HG03139 (cell line): ENCODE data around the gene PARVG.
A peak's percentile ranks its signal among the peaks of the same experiment; 100 is the strongest.

Experiments
- ATAC-seq: cut with Tn5 transposase; IDR thresholded peaks from one replicate; pipeline ENCODE4 v1.9.1; 2021; ENCODE audit not compliant: unreplicated experiment

PARVG gene

GRCh38 chr22:44180706-44181032 is at the start of gene PARVG:
Gene PARVG, plus strand, starts transcription at chr22:44180925. Its CDS starts 2,405 bp downstream, at chr22:44183330.
- peak; percentile 42 for ATAC-seq

GRCh38 chr22:44131412-44131811 is 49.3 kb upstream of the PARVG start:
- no peak for ATAC-seq

GRCh38 chr22:44131989-44132685 is 48.6 kb upstream of the PARVG start:
- ATAC-seq = no peak

DNA sequence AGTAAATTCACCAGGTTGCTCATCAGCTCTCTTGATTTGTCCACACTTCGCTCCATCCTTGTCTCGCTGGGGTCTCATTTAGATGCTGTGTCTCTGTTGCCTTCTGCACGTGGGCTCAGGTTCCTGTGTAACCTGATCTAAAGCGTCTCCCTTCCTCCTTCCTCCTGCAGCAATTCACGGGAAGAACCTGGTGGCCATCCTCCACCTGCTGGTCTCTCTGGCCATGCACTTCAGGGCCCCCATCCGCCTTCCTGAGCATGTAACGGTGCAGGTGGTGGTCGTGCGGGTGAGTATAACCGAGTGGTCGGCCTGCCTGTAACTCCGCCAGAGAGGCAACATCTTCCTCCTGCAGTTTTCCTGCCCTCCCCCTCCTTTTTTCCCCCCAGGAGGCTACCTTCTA is 48.0 kb upstream of the PARVG start:
- ATAC-seq = no peak

- ATAC-seq = no peak
These were observed 47.6 kb upstream of the PARVG start for GRCh38 chr22:44133161-44133560.

DNA sequence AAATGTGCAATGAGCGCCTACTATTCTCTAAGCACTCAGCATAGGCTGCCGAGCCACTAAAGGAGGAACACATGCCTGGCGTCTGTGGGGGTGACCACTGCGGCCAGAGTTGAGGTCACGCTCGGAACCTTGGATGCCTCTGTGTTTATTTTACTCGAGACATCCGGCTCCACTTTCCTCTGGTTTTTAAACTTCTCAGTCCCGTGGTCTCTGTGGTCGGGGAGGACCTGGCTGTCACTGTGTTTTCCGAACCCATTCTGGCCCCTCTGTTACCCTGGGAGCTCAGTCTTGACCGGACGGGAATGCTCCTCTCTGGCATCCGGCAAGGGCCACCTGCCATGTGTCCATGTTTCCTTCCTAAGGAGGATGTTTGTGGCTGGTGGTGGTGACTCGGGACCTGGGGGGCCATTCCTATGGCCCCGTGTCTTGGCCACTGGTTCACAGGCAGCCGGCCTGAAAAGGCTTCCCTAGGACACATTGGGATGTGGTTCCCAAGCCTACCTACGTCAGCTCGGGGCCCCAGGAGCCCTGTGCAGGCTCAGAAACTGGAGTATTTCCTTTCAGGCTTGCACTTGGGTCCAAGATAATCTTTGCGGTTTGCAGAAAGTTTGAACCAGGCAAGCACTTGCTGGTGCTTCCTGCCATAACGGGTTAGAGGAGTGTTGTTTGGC is 46.7 kb upstream of the PARVG start:
- no peak for ATAC-seq

DNA sequence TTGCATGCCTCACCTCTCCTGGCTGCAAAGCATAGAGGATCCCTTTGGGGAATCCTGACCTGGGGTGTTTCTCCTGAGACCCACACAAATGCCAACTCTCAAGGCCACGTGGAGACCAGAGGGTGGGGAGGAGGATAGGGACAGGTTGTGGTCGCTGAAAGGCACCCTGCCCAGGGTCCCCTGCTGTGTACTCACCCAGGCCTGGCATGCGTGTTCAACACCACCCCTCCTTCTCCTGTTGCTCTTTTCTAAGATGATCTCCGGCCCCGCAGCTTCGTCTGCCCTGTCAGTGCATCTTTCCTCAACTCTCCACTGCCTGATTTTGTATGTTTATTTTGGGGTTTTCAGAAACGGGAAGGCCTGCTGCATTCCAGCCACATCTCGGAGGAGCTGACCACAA is 44.6 kb upstream of the PARVG start:
- ATAC-seq = no peak

DNA sequence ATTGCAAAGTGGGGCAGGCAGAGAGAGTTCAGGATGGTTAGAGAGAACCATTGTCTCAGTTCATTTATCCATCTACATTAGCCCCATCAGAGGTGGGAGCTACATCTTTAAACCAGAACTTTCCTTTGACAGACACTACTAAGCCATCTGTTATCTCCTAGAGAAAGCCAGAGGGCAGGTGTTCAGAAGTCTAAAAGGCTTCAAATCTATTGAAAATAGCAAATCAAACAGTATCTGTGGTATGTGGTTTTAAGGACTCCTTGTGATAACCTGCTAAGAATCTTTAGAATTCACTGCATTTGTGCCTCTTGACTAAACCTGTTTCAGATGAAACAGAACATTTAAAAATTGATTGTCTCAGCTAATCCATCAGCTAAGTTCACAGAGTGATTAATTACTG is 43.9 kb upstream of the PARVG start:
- no peak for ATAC-seq

DNA sequence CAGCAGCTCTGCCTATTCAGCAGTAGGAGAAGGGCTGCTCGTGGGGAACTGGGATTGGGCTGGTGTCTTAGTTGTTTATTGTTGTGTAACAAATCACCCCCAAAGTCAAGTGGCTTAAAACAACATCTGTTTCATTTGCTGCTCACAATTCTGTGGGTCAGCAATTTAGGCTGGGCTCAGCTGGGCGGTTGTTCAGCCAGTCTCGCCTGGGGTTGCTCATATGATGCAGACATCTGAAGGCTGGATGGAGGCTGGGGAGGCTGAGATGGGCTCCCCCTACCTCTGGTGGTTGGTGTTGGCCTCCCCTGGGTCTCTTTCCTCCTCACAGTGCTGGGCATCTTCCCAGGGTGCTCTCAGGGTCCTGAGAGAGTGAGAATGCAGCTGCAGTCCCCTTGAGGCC is 43.3 kb upstream of the PARVG start:
- no peak for ATAC-seq

DNA sequence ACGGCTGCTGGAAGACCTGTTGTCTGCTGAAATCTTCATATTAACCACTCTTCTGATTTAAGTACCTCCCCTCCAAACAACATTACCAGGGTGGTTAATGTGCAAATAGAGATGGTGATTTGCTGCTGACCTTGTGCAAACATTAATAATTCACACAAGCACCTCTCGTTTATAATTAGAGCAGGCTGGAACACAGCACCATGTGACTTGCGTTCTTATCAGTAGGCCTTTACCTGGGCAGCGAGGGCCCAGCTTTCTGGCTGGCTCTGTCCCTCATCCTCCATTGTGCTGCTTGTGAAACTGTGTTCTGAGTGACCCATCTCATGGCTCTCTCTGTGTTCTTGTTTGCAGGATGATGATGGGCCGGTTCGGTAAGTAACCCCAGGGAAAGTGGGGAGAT is 41.0 kb upstream of the PARVG start:
- ATAC-seq = no peak

DNA sequence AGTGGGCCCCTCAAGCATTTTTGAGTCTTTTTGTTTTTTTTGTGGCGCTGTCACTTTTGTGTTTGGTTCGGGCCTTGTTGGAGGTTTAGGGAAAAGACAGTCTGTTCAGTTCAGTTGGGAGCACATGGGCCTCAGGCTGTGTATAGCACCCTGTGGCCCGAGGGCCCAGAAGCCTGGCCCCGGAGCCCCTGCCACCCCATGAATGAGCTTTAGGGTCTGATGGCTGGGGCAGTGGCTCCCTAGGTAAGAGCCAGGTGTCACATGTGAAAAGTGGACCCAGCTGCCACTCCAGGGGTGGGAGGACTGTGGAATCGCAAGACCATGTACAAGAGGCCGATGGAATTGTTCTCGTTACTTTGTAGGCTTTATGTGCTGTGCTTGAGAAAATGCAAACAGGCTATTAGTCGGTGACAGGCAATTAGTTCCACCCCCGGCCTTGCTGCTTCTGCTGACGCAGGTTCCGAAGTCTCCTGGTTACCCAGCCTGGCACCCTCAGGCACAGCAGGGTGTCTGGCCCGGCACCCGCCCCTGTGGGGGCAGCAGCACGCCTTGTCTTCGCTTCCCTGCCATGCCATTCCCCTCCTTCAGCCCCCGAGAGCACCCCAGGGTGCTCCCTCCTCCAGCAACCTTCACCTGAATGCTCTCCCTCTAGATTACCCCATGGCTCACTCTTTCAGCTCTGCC is 38.2 kb upstream of the PARVG start:
- no peak for ATAC-seq

DNA sequence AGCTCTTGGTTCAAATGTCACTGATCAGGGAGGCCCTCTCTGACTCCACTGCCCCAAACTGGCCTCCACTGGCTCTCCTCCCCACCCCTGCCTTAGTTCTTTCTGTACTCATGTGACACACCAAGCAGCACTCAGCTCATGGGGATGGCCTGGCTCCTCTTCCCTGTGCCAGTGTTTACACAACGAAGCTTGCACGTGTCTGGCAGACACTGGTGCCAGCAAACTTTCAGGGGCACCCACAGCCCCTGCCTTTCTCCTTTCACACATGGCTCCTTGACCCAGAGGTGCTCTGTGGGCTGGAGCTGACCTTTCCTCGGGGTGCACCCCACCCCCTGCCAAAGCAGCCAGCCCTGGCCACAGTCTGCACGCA is 37.6 kb upstream of the PARVG start:
- ATAC-seq = no peak

GRCh38 chr22:44143579-44143978 is 37.1 kb upstream of the PARVG start:
- ATAC-seq = no peak

- ATAC-seq = no peak
These were observed 36.6 kb upstream of the PARVG start for GRCh38 chr22:44144046-44144569.

DNA sequence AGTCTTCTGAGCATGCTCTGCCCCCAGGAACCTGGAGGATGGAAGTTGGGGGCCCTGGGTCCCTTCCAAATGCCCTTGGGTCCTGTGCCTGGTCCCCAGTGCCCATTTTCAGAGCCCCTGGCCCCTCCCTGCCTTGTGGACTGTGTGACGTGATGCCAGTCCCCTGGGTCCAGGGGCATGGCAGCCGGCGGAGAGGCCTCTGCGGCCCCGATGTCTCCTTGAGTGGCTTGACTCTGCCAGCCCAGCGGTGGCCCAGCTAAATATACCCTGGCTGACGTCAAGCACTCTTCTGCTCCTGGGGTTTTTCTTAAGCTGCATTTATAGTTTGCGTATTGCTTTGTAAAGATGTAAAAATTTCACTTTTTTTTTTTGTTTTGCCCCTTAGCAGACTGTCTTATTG is 35.2 kb upstream of the PARVG start:
- ATAC-seq = no peak

GRCh38 chr22:44146088-44146861 is 34.5 kb upstream of the PARVG start:
- no peak for ATAC-seq

DNA sequence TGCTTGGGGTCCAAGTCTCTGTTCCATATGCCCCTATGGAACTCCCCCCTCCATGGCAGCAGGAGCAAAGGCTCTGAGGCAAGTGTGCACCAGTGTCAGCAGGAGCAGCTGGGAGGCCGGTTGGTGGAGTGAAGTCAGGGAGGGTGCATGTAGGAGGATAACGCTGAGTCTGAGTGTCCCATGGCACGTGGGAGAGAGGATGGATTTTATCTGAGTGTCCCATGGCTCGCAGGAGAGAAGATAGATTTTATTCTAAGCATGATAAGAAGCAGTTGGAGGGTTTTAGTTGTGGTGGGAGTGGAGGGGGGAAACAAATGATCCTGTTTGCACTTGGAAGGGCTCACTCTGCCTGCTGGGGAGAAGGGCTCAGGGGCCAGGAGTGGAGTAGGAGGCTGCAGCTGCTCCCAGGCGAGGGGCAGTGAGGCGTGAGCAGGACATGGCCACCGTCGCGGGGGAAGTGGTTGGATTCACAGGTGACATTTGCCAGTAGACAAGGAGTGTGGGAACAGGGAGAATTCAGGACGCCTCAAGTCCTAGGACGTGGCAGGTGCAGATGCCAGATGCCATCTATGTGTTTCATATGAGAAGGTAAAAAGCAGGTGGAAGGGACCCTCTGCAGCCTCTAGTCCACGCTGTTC is 33.6 kb upstream of the PARVG start:
- ATAC-seq = no peak

GRCh38 chr22:44147821-44148574 is 32.7 kb upstream of the PARVG start:
- ATAC-seq = no peak

GRCh38 chr22:44151676-44152075 is 29.0 kb upstream of the PARVG start:
- no peak for ATAC-seq

DNA sequence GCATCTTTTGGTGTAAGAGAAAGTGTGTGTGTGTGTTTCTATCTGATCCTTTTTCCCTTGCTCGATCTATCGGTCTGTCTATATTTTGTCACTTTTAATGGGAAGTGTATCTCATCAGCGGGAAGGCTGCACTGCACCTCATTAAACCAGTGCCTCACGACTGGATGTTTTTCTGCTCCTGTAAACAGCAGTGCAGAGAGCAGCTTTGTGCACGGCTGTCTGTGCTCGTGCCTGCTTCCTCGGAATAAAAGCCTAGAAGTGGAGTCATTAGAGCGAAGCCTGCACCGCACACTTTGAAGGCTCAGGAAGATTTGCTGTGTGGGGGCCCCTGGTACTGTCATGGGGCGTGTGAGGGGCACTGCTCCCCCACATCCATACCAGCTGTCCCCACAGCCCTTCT is 27.0 kb upstream of the PARVG start:
- ATAC-seq = no peak
